Measurements from ENCODE around the gene NXN. TPM values are rescaled to one million over a fixed set of nuclear protein-coding genes. Genes with fewer than 3 reads are reported as not detected.

The NXN gene
- total and polyA plus RNA-seq, 2 experiments from 2014 or later: 8.0 to 41.9 TPM

- no peak overlapping the region for H3K4me2 ChIP-seq (ENCODE audit: unreplicated experiment)
- 92% methylated on average over 31 of the region's 31 CpGs for WGBS, 2 experiments (ENCODE audit: low coverage in 1 of 2, low lambda C conversion rate in 2 of 2, missing lambda C conversion rate in 2 of 2)
- no peak overlapping the region for H3K4me3 ChIP-seq
- H3K9ac ChIP-seq: no peak overlapping the region
- no peak overlapping the region for H3K27ac ChIP-seq
- H3K9me2 ChIP-seq (ENCODE audit: insufficient read depth): no peaks in the 10 kb centered on the region
- peaks cover 67% of the 10 kb centered on the region for H3K79me2 ChIP-seq (ENCODE audit: insufficient read depth)
- H3K4me1 ChIP-seq (ENCODE audit: insufficient read depth): no peaks in the 10 kb centered on the region
- H3F3A ChIP-seq (ENCODE audit: insufficient read depth): no peaks in the 10 kb centered on the region
- no peaks in the 10 kb centered on the region for H3K27me3 ChIP-seq (replicated peaks; ENCODE audit: insufficient read depth)
- in situ Hi-C loops (cut with MboI): no loop called here
- no peaks in the 10 kb centered on the region for H3K9me3 ChIP-seq (ENCODE audit: low read depth)
- no peaks in the 10 kb centered on the region for H3K36me3 ChIP-seq (ENCODE audit: low read depth)
- no peak overlapping the region for H2AFZ ChIP-seq
- no peaks in the 10 kb centered on the region for H4K20me1 ChIP-seq (ENCODE audit: insufficient read depth)
- DNase-seq: no peak
- TF ChIP-seq EZH2 (IDR thresholded peaks at IDR 0.05; ENCODE audit: insufficient read depth, poor library complexity, severe bottlenecking) (no peak), EZH2phosphoT487 (IDR thresholded peaks at IDR 0.05; ENCODE audit: insufficient read depth, low read depth) (no peak)
Measured at GRCh38 chr17:958712-959451, 20.7 kb downstream of the NXN start.

GRCh38 chr17:957856-958421 lies 21.6 kb downstream of the NXN start:
- Histone ChIP-seq H4K20me1 (ENCODE audit: insufficient read depth) (no peaks in the 10 kb centered on the region), H3K9me3 (ENCODE audit: low read depth) (no peaks in the 10 kb centered on the region), H3K27ac (no peak overlapping the region), H3K4me3 (no peak overlapping the region), H3K27me3 (replicated peaks; ENCODE audit: insufficient read depth) (no peaks in the 10 kb centered on the region), H3K4me1 (ENCODE audit: insufficient read depth) (no peaks in the 10 kb centered on the region), H3F3A (ENCODE audit: insufficient read depth) (no peaks in the 10 kb centered on the region), H2AFZ (no peak overlapping the region), H3K9ac (no peak overlapping the region), H3K36me3 (ENCODE audit: low read depth) (no peaks in the 10 kb centered on the region), H3K4me2 (ENCODE audit: unreplicated experiment) (no peak overlapping the region), H3K79me2 (ENCODE audit: insufficient read depth) (peaks cover 66% of the 10 kb centered on the region), H3K9me2 (ENCODE audit: insufficient read depth) (no peaks in the 10 kb centered on the region)
- TF ChIP-seq EZH2phosphoT487 (IDR thresholded peaks at IDR 0.05; ENCODE audit: insufficient read depth, low read depth) (no peak), EZH2 (IDR thresholded peaks at IDR 0.05; ENCODE audit: insufficient read depth, poor library complexity, severe bottlenecking) (no peak)
- 87% methylated on average over 20 of the region's 20 CpGs for WGBS, 2 experiments (ENCODE audit: low coverage in 1 of 2, low lambda C conversion rate in 2 of 2, missing lambda C conversion rate in 2 of 2)
- in situ Hi-C loops (cut with MboI): no loop called here
- no peak for DNase-seq

GRCh38 chr17:956905-957304 lies 22.7 kb downstream of the NXN start:
- Histone ChIP-seq H4K20me1 (ENCODE audit: insufficient read depth) (no peaks in the 10 kb centered on the region), H2AFZ (no peak overlapping the region), H3K27ac (no peak overlapping the region), H3F3A (ENCODE audit: insufficient read depth) (no peaks in the 10 kb centered on the region), H3K36me3 (ENCODE audit: low read depth) (no peaks in the 10 kb centered on the region), H3K4me1 (ENCODE audit: insufficient read depth) (no peaks in the 10 kb centered on the region), H3K9me3 (ENCODE audit: low read depth) (no peaks in the 10 kb centered on the region), H3K27me3 (replicated peaks; ENCODE audit: insufficient read depth) (no peaks in the 10 kb centered on the region), H3K9me2 (ENCODE audit: insufficient read depth) (no peaks in the 10 kb centered on the region), H3K79me2 (ENCODE audit: insufficient read depth) (peaks cover 56% of the 10 kb centered on the region), H3K4me3 (no peak overlapping the region), H3K9ac (no peak overlapping the region), H3K4me2 (ENCODE audit: unreplicated experiment) (no peak overlapping the region)
- in situ Hi-C loops (cut with MboI): no loop called here
- 66 to 70% methylated on average over 8 of the region's 8 CpGs for WGBS, 2 experiments (ENCODE audit: low coverage in 1 of 2, low lambda C conversion rate in 2 of 2, missing lambda C conversion rate in 2 of 2)
- no peak for TF ChIP-seq EZH2phosphoT487 (IDR thresholded peaks at IDR 0.05; ENCODE audit: insufficient read depth, low read depth)
- no peak for TF ChIP-seq EZH2 (IDR thresholded peaks at IDR 0.05; ENCODE audit: insufficient read depth, poor library complexity, severe bottlenecking)
- DNase-seq: peak; percentile 52

GRCh38 chr17:954431-955164 lies 25.0 kb downstream of the NXN start:
- Histone ChIP-seq H2AFZ (no peak overlapping the region), H4K20me1 (ENCODE audit: insufficient read depth) (no peaks in the 10 kb centered on the region), H3F3A (ENCODE audit: insufficient read depth) (no peaks in the 10 kb centered on the region), H3K9me3 (ENCODE audit: low read depth) (no peaks in the 10 kb centered on the region), H3K36me3 (ENCODE audit: low read depth) (no peaks in the 10 kb centered on the region), H3K27me3 (replicated peaks; ENCODE audit: insufficient read depth) (no peaks in the 10 kb centered on the region), H3K9ac (no peak overlapping the region), H3K9me2 (ENCODE audit: insufficient read depth) (no peaks in the 10 kb centered on the region), H3K27ac (no peak overlapping the region), H3K4me2 (ENCODE audit: unreplicated experiment) (no peak overlapping the region), H3K79me2 (ENCODE audit: insufficient read depth) (peaks cover 47% of the 10 kb centered on the region), H3K4me1 (ENCODE audit: insufficient read depth) (peaks cover 19% of the 10 kb centered on the region), H3K4me3 (no peak overlapping the region)
- WGBS, 2 experiments (ENCODE audit: low coverage in 1 of 2, low lambda C conversion rate in 2 of 2, missing lambda C conversion rate in 2 of 2): 84 to 86% methylated on average over 23 of the region's 23 CpGs
- in situ Hi-C loops (cut with MboI): no loop called here
- no peak for TF ChIP-seq EZH2 (IDR thresholded peaks at IDR 0.05; ENCODE audit: insufficient read depth, poor library complexity, severe bottlenecking)
- TF ChIP-seq EZH2phosphoT487 (IDR thresholded peaks at IDR 0.05; ENCODE audit: insufficient read depth, low read depth): no peak
- no peak for DNase-seq

Measured in GM23248 (cell line).